HepG2 (cell line): ENCODE data around the gene ALDOA. TPM values are rescaled to one million over a fixed set of nuclear protein-coding genes. Genes with fewer than 3 reads are reported as not detected.
A peak's percentile ranks its signal among the peaks of the same experiment; 100 is the strongest.

Experiments used
- BHLHE40 ChIP-seq: IDR thresholded peaks from 2 replicates; pipeline ENCODE4 v1.6.1; 2011; ENCODE audit warnings: low read length, improper control_type of control experiment
- BRCA1 ChIP-seq: sonication (generic); formaldehyde crosslinking; IDR thresholded peaks from 2 replicates; pipeline ENCODE4 v1.4.0; 2020; ENCODE audit warnings: missing genetic modification reagents
- EEA1 ChIP-seq: sonication (generic); formaldehyde crosslinking; IDR thresholded peaks from 2 replicates; pipeline ENCODE4 v1.5.1; 2020; ENCODE audit warnings: mild to moderate bottlenecking, missing genetic modification reagents, borderline replicate concordance
- FLYWCH1 ChIP-seq: sonication (generic); formaldehyde crosslinking; IDR thresholded peaks from 2 replicates; pipeline ENCODE4 v1.8.1; 2023; ENCODE audit warnings: mild to moderate bottlenecking, missing genetic modification reagents
- GATA4 ChIP-seq: sonication (generic); IDR thresholded peaks from 2 replicates; pipeline ENCODE4 v1.6.1; 2016; ENCODE audit warnings: antibody characterized with exemption, low read depth, borderline replicate concordance
- GMEB2 ChIP-seq: IDR thresholded peaks from 2 replicates; pipeline ENCODE4 v1.6.1; 2016; ENCODE audit warnings: missing biosample characterization, missing genetic modification reagents, low read depth
- HOXA7 ChIP-seq: sonication (generic); formaldehyde crosslinking; IDR thresholded peaks from 2 replicates; pipeline ENCODE4 v1.8.1; 2022; ENCODE audit warnings: mild to moderate bottlenecking, missing genetic modification reagents, moderate library complexity
- NR0B2 ChIP-seq: sonication (generic); formaldehyde crosslinking; IDR thresholded peaks from 2 replicates; pipeline ENCODE4 v1.4.0; 2020; ENCODE audit warnings: mild to moderate bottlenecking, missing genetic modification reagents
- PATZ1 ChIP-seq: sonication (generic); formaldehyde crosslinking; IDR thresholded peaks from 2 replicates; pipeline ENCODE4 v1.4.0; 2020; ENCODE audit warnings: missing genetic modification reagents
- RXRB ChIP-seq: IDR thresholded peaks from 2 replicates; pipeline ENCODE4 v1.6.1; 2016; ENCODE audit warnings: borderline replicate concordance, missing genetic modification reagents, missing compliant biosample characterization
- SMARCC2 ChIP-seq: fragments of 450-650 bp; IDR thresholded peaks from 2 replicates; pipeline ENCODE4 v1.6.1; 2017; ENCODE audit warnings: antibody characterized with exemption, mild to moderate bottlenecking
- SP4 ChIP-seq: sonication (generic); formaldehyde crosslinking; IDR thresholded peaks from 2 replicates; pipeline ENCODE4 v1.8.1; 2023; ENCODE audit warnings: mild to moderate bottlenecking, missing genetic modification reagents
- TP53 ChIP-seq: sonication (generic); formaldehyde crosslinking; conservative IDR thresholded peaks from 2 replicates; pipeline ENCODE4 v1.4.0; 2020; ENCODE audit warnings: missing genetic modification reagents
- ZBTB20 ChIP-seq: sonication (generic); formaldehyde crosslinking; IDR thresholded peaks from 2 replicates; pipeline ENCODE4 v1.8.1; 2023; ENCODE audit warnings: missing genetic modification reagents, low read depth, mild to moderate bottlenecking, borderline replicate concordance
- ZBTB33 ChIP-seq: sonication (generic); formaldehyde crosslinking; IDR thresholded peaks from 2 replicates; pipeline ENCODE4 v1.4.0; 2020; ENCODE audit warnings: missing genetic modification reagents
- ZBTB38 ChIP-seq: sonication (generic); formaldehyde crosslinking; IDR thresholded peaks from 2 replicates; pipeline ENCODE4 v1.5.1; 2020; ENCODE audit warnings: mild to moderate bottlenecking, missing genetic modification reagents
- ZC3H13 ChIP-seq: sonication (generic); formaldehyde crosslinking; IDR thresholded peaks from 2 replicates; pipeline ENCODE4 v1.8.1; 2023; ENCODE audit warnings: mild to moderate bottlenecking, missing genetic modification reagents, moderate library complexity
- ZFX ChIP-seq: sonication (generic); formaldehyde crosslinking; IDR thresholded peaks from 2 replicates; pipeline ENCODE4 v1.4.0; 2020; ENCODE audit warnings: mild to moderate bottlenecking, low read depth, missing genetic modification reagents, moderate library complexity
- ZNF30 ChIP-seq: sonication (generic); formaldehyde crosslinking; IDR thresholded peaks from 2 replicates; pipeline ENCODE4 v1.5.0; 2020; ENCODE audit warnings: mild to moderate bottlenecking, missing genetic modification reagents
- ZNF597 ChIP-seq: sonication (generic); formaldehyde crosslinking; IDR thresholded peaks from 2 replicates; pipeline ENCODE4 v1.5.0; 2020; ENCODE audit warnings: missing genetic modification reagents
- ZNF644 ChIP-seq: IDR thresholded peaks from 2 replicates; pipeline ENCODE4 v1.6.1; 2016; ENCODE audit warnings: low read depth
- ZNF678 ChIP-seq: sonication (generic); formaldehyde crosslinking; IDR thresholded peaks from 2 replicates; pipeline ENCODE4 v1.4.0; 2020; ENCODE audit warnings: mild to moderate bottlenecking, missing genetic modification reagents
- polyA plus RNA-seq, 8 experiments: library from polyadenylated mRNA; depleted of rRNA in 3 of 8; stranded (reverse) in 7 of 8; unstranded in 1 of 8; fragments of >200 nt; fragmentation: Illumina TruSeq in 4 of 8; extraction: Trizol in 4 of 8; gene quantifications; 2 replicates each; pipeline versions ENCODE4 v1.2.1 to v1.2.3, GENCODE V29; 2011 to 2016; ENCODE audit warnings: low read depth in 4 of 8, missing spikeins in 1 of 8, mixed read lengths in 1 of 8; ENCODE audit not compliant: insufficient read depth in 1 of 8
- total RNA-seq, 5 experiments: library from RNA; depleted of rRNA; stranded (reverse); fragments of >200 nt; fragmentation: Illumina TruSeq; extraction: Trizol; gene quantifications; 2 replicates each; pipeline ENCODE4 v1.2.3, GENCODE V29; 2016; ENCODE audit warnings: low read depth in 1 of 5

Gene ALDOA
- total and polyA plus RNA-seq, 2 of the 13 experiments (the other 11 are each of a cell fraction or from before 2014, with no cell fraction given) = 925 to 1,884 TPM

- TF ChIP-seq EEA1 (CRISPR knock-in tag) = no peak
- no peak for TF ChIP-seq HOXA7 (CRISPR knock-in tag)
- no peak; the same call in none of the 2 replicates for TF ChIP-seq ZFX
- TF ChIP-seq RXRB (CRISPR knock-in tag) = peak; percentile 80; the same call in 1 of the 2 replicates
- TF ChIP-seq SP4 (CRISPR knock-in tag) = peak; percentile 28; the same call in 1 of the 2 replicates
- no peak for TF ChIP-seq ZNF678
- no peak for TF ChIP-seq FLYWCH1 (CRISPR knock-in tag)
- TF ChIP-seq GMEB2 = peak; percentile 59; the same call in 1 of the 2 replicates
- TF ChIP-seq BHLHE40 = no peak
- no peak; the same call in 1 of the 2 replicates for TF ChIP-seq ZBTB33 (CRISPR knock-in tag)
- no peak for TF ChIP-seq ZNF30 (CRISPR knock-in tag)
- peak; percentile 23 for TF ChIP-seq PATZ1 (CRISPR knock-in tag)
- TF ChIP-seq NR0B2 (CRISPR knock-in tag) = no peak
- TF ChIP-seq ZNF597 = no peak
- no peak for TF ChIP-seq ZNF644 (CRISPR knock-in tag)
- peak; percentile 77; the same call in 1 of the 2 replicates for TF ChIP-seq ZBTB38 (CRISPR knock-in tag)
- TF ChIP-seq TP53 (CRISPR knock-in tag) = no peak; the same call in 1 of the 2 replicates
- TF ChIP-seq SMARCC2 = no peak
- no peak for TF ChIP-seq BRCA1 (CRISPR knock-in tag)
- peak; percentile 62; the same call in 1 of the 2 replicates for TF ChIP-seq GATA4
- TF ChIP-seq ZC3H13 (CRISPR knock-in tag) = peak; percentile 70; the same call in 1 of the 2 replicates
- TF ChIP-seq ZBTB20 = peak; percentile 68; the same call in 1 of the 2 replicates
Observed at GRCh38 chr16:30075503-30076275, 10.1 kb downstream of the ALDOA start, which contains the start of gene PPP4C (continued).
